Skeletal muscle satellite cell (primary cell): Measurements from ENCODE around the gene KIAA1217.

ENCODE experiments used
- H3K27me3 ChIP-seq: 2 replicates; pipeline ENCODE4 v1.7.0; 2013; ENCODE audit warnings: low read length; ENCODE audit not compliant: control insufficient read depth, insufficient read depth
- H3K36me3 ChIP-seq: 2 replicates; pipeline ENCODE4 v1.7.0; 2013; ENCODE audit warnings: mild to moderate bottlenecking, control low read depth, low read length; ENCODE audit not compliant: insufficient read depth
- H3K4me1 ChIP-seq: 2 replicates; pipeline ENCODE4 v1.7.0; 2013; ENCODE audit warnings: low read length; ENCODE audit not compliant: control insufficient read depth, insufficient read depth
- H3K4me2 ChIP-seq: 2 replicates; pipeline ENCODE4 v1.7.0; 2013; ENCODE audit warnings: mild to moderate bottlenecking, low read length
- H3K4me3 ChIP-seq: 2 replicates; pipeline ENCODE4 v1.7.0; 2013; ENCODE audit warnings: low read length
- H3K9ac ChIP-seq: 2 replicates; pipeline ENCODE4 v1.7.0; 2013; ENCODE audit warnings: mild to moderate bottlenecking, low read depth, low read length, moderate library complexity
- H3K9me3 ChIP-seq: replicated peaks from 2 replicates; pipeline ENCODE4 v1.7.0; 2013; ENCODE audit warnings: mild to moderate bottlenecking, control low read depth, low read length

Gene KIAA1217

DNA sequence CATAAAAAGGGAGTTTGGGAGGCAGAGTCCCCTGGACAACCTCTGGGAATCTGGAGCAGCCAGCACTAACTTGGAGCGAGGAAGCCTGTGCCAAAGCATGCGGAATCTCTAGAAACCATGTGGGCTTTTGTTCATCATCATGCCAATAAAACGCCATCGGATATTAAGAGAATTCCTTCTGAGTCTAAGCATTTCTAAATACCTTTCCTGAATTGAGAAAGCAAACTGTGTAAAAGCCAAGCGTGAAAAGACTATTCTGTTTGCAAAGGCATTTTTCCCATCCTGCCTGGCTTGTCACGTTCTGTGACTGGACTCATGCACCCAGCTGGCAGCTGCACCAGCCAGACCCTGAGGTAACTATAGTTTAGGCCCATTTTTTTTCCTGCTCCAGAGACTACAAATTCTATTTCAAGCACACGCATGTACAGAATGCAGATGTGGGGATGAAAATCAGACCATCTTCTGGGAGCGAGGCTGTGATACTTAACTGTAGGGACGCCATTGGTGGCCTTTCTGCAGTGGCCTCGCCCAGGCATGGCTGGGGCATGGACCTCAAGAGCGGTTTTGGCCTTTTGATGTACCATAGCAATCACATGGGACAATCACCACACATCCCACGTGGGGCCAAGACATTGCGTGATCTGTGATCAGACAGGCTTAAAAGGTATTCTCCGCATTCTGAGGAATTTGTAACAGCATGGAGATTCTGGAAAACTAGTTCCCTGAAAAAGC lies 218.9 kb downstream of the KIAA1217 start:
- H3K9ac ChIP-seq = peak overlapping the region; percentile 5
- peaks cover 8% of the 10 kb centered on the region for H3K4me1 ChIP-seq
- H3K4me3 ChIP-seq = no peak overlapping the region
- no peaks in the 10 kb centered on the region for H3K36me3 ChIP-seq
- no peaks in the 10 kb centered on the region for H3K27me3 ChIP-seq
- no peaks in the 10 kb centered on the region for H3K9me3 ChIP-seq
- H3K4me2 ChIP-seq = no peak overlapping the region

DNA sequence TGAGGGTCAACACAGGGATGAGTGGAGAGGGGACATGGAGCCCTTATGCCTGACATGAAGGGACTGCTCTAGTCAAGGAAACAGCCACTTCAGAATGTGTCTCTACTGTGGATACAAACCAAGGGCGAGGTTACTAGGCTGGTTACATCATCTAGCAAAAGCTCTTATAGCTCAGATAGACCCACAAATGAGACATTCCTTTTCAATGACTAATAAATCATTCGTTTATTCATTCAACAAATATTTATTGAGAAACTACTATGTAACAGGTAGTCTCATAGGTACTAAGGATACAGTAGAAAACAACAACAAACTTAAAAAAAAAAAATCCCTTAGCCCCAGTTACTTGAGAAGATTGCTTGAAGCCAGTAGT lies 219.5 kb downstream of the KIAA1217 start:
- Histone ChIP-seq H3K4me1 (peaks cover 8% of the 10 kb centered on the region), H3K9me3 (no peaks in the 10 kb centered on the region), H3K27me3 (no peaks in the 10 kb centered on the region), H3K4me2 (no peak overlapping the region), H3K4me3 (no peak overlapping the region), H3K36me3 (no peaks in the 10 kb centered on the region), H3K9ac (peak overlapping the region; percentile 5)

DNA sequence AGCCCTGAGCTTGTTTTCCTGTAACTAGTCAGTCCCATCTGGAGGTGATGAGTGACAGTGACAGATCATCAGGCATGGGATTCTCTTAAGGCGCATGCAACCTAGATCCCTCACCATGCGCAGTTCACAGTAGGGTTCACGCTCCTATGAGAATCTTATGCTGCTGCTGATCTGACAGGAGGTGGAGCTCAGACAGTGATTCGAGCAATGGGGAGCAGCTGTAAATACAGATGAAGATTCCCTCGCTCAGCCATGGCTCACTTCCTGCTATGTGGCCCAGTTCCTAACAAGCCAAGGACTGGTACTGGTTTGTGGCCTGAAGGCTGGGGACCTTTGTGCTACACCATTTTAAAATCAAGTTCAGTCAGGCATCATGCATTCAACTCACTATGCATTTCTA lies 221.7 kb downstream of the KIAA1217 start:
- Histone ChIP-seq H3K4me1 (peaks cover 15% of the 10 kb centered on the region), H3K9ac (no peak overlapping the region), H3K36me3 (no peaks in the 10 kb centered on the region), H3K4me3 (no peak overlapping the region), H3K9me3 (no peaks in the 10 kb centered on the region), H3K4me2 (no peak overlapping the region), H3K27me3 (no peaks in the 10 kb centered on the region)

DNA sequence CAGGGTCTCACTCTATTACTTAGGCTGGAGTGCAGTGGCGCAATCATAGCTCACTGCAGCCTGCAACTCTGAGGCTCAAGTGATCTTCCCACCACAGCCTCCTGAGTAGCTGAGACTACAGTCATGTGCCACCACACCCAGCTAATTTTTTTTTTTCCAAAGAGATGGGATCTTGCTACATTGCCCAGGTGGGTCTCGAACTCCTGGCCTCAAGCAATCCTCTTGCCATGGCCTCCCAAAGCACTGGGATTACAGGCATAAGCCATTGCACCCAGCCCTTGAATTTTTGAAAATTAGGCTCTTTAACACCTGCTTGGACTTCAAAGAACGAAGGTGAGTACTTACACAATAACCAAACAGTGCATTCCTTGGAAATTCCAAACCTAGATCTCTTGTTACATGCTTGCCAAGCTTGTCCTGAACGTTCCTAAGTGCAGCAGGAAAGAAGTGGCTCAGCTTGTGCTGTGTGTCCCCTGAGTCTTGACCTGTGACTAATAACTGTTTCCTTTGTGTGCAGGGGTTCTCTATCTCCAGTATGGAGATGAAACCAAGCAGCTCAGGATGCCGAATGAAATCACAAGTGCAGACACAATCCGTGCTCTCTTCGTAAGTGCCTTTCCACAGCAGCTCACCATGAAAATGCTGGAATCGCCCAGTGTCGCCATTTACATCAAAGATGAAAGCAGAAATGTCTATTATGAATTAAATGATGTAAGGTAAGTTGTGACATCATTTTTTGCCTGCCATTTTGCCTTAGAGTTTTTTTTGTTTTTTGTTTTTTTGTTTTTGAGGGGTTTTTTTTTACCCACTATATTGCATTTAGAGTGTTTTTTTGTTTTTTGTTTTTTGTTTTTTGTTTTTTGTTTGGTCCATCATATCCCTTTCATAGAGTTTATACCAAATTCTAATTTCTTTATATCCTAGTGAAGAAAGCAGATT lies 223.8 kb downstream of the KIAA1217 start:
- Histone ChIP-seq H3K4me1 (peaks cover 17% of the 10 kb centered on the region), H3K4me2 (no peak overlapping the region), H3K4me3 (no peak overlapping the region), H3K27me3 (no peaks in the 10 kb centered on the region), H3K9ac (no peak overlapping the region), H3K36me3 (no peaks in the 10 kb centered on the region), H3K9me3 (no peaks in the 10 kb centered on the region)

DNA sequence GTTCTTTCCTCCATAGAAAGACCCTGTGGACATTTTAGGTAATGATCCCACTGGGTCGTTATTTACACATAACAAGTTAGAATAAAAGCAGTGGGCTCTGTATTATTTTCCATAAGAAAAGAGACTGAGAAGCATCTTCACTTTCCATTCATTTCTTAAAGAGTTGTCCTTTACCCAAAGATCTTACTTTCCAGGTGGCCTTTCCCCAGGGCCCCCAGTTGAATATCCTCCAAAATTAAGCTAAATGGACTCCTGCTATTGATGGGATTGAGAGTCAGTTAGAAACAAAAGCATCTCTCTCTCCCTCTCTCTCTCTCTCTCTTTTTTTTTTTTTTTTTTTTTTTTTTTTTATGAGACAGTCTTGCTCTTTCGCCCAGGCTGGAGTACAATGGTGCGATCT lies 224.8 kb downstream of the KIAA1217 start:
- no peaks in the 10 kb centered on the region for H3K36me3 ChIP-seq
- no peak overlapping the region for H3K9ac ChIP-seq
- peaks cover 9% of the 10 kb centered on the region for H3K4me1 ChIP-seq
- no peak overlapping the region for H3K4me2 ChIP-seq
- no peaks in the 10 kb centered on the region for H3K9me3 ChIP-seq
- no peak overlapping the region for H3K4me3 ChIP-seq
- no peaks in the 10 kb centered on the region for H3K27me3 ChIP-seq

DNA sequence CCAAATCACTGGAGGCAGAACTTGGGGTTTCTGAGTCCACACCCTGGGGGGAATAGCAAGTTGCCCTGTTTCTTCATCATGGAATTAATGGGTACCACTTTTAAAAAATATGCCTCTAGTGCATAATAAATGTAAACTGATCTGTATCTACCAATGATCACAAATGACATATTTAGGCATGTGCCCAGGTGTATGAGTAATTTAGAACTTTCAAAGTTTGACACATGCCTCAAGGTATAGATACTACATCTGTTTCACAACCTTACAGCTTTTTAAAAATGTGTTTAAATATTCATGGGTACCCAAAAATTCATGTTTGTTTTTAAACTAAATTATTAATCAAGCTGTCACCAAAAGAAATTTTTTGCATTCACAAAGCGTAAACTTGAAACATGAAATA lies 226.0 kb downstream of the KIAA1217 start:
- H3K4me1 ChIP-seq = peaks cover 13% of the 10 kb centered on the region
- H3K4me2 ChIP-seq = no peak overlapping the region
- H3K36me3 ChIP-seq = no peaks in the 10 kb centered on the region
- no peaks in the 10 kb centered on the region for H3K27me3 ChIP-seq
- no peaks in the 10 kb centered on the region for H3K9me3 ChIP-seq
- H3K9ac ChIP-seq = no peak overlapping the region
- no peak overlapping the region for H3K4me3 ChIP-seq

DNA sequence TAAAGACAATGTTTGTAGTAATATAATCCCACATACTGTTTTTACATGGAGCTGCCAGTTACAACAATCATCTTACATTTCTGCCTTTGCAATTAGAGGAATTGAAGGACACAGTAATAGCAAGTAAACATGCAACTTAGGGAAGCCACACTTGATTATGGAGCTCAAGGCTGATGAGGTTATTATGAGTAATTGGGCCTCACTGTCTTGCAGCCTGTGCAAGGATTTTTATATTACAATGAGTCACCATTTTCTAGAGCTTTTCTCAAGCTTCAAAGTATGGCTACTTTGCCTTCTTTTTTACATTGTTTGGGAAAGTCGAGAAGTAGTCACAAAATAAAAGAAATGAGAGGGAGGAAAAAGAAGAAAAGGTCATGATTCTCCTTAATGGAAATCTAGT lies 226.4 kb downstream of the KIAA1217 start:
- Histone ChIP-seq H3K9me3 (no peaks in the 10 kb centered on the region), H3K4me2 (no peak overlapping the region), H3K4me1 (peaks cover 13% of the 10 kb centered on the region), H3K36me3 (no peaks in the 10 kb centered on the region), H3K9ac (no peak overlapping the region), H3K4me3 (no peak overlapping the region), H3K27me3 (no peaks in the 10 kb centered on the region)

DNA sequence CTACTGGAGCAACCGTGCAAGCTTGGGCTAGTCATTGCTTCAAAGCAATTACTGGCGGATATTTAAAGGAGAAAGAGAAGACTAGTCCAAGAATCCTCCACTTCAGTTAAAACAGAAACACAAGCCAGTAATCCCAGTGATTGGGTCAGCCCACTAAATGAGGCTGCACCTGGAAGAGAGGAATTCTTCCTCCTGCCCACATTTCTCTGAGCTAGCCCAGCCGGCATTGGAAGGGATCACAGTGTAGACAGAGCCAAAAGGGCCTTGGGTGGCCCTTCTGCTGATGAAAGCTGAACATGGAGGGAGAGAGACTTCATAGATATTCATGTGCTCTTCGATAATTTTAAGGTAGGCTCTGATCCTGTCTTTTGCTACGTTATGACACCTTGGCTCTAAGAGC lies 228.4 kb downstream of the KIAA1217 start:
- Histone ChIP-seq H3K4me2 (no peak overlapping the region), H3K9me3 (no peaks in the 10 kb centered on the region), H3K9ac (no peak overlapping the region), H3K36me3 (no peaks in the 10 kb centered on the region), H3K4me1 (peaks cover 13% of the 10 kb centered on the region), H3K27me3 (no peaks in the 10 kb centered on the region), H3K4me3 (no peak overlapping the region)

DNA sequence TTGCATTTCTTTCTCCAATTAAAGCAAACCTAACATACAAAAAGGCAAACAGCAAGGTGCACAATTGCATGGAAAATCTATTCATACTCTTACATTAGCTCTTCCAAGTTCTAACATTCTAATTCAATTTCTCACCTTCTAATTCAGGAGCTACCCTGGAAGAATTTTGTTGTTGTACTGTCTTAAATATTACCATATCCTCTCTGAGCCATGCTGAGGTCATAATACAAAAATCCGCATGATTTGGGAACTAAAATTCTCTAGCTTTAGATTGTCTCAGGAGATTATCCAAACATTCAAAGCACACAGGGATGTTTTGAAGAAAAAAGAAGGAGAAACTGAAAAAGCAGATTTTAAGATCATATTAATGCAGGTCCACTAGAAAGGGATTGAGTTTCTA lies 229.9 kb downstream of the KIAA1217 start:
- Histone ChIP-seq H3K27me3 (no peaks in the 10 kb centered on the region), H3K4me2 (no peak overlapping the region), H3K9ac (no peak overlapping the region)

DNA sequence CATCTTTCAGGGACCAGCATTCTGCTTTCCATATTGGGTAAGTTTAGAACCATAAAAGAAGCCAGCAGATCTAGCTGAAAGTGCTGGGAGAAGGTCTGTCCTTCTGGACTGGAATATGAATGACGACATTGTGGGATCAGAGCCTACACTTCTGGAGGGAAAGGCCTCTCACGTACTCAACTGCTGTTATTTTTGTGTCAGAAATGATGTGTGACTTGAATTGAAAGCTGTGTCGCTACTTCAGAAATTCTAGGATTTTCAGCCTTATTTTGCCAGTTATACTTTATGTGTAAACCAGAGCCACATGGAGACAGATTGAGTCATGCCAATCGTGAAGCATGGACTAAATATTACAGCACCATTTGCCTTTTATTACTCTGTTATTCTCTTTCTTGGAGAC lies 231.0 kb downstream of the KIAA1217 start:
- peaks cover 22% of the 10 kb centered on the region for H3K4me1 ChIP-seq
- H3K9ac ChIP-seq = no peak overlapping the region
- no peaks in the 10 kb centered on the region for H3K27me3 ChIP-seq
- no peak overlapping the region for H3K4me2 ChIP-seq
- H3K4me3 ChIP-seq = no peak overlapping the region
- no peaks in the 10 kb centered on the region for H3K9me3 ChIP-seq
- H3K36me3 ChIP-seq = no peaks in the 10 kb centered on the region

More for the DNA sequence above, 229.9 kb downstream of the KIAA1217 start:
- Histone ChIP-seq H3K9me3 (no peaks in the 10 kb centered on the region), H3K36me3 (no peaks in the 10 kb centered on the region), H3K4me3 (no peak overlapping the region), H3K4me1 (peaks cover 13% of the 10 kb centered on the region)

DNA sequence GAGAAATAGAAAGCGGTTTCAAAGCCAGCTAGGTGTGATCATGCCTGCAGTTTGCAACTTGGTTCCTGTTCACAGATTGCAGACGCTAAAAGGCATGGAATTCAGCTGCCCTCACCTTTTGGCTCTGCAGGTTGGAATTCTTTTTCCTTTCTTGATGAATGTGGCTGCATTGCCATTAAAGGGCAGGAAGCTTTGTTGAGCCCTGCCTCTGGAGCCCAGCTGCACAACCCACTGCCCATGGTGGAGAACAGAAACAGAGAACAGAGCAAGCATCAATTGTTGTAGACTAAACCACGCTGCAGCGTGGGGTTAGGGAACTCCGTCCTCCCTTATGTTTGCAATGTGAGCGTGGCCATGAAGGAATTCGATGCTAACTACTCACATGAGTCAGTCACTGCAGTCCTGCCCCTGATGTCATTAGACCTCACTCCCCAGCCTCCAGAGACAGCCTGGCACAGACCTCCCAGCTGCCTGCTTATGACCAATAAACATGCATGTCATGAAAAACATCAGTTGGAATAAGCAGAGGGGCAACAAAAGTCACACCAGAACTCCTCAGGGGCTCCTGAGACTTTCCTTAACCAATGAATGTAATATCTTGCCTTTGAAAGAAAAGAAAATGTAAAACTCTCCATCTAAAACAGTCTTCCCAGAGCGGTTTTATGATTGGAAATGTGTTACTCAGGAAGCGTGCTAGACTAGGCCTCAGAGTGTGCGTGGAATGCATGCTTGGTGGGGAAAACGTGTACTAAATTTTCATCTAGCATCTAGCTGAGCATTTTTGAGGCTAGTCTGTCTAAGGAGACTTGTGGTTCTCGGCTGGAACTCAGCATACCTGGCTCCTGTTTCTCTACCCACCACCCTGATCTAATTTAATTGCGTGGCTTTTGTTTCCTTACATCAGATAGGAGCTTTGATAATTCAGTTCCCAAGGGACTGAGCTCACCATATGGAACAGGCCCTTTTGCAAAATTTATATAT lies 232.2 kb downstream of the KIAA1217 start:
- Histone ChIP-seq H3K27me3 (no peaks in the 10 kb centered on the region), H3K4me3 (no peak overlapping the region), H3K36me3 (no peaks in the 10 kb centered on the region), H3K4me2 (no peak overlapping the region), H3K9me3 (no peaks in the 10 kb centered on the region), H3K4me1 (peaks cover 15% of the 10 kb centered on the region), H3K9ac (no peak overlapping the region)
